Measurements from ENCODE around the gene ZNF726.
"Not testable (repeated sequence)": the region's sequence is repeated elsewhere in the genome, so short reads cannot be mapped to it uniquely, and the experiment has no call there.

The ZNF726 gene

DNA sequence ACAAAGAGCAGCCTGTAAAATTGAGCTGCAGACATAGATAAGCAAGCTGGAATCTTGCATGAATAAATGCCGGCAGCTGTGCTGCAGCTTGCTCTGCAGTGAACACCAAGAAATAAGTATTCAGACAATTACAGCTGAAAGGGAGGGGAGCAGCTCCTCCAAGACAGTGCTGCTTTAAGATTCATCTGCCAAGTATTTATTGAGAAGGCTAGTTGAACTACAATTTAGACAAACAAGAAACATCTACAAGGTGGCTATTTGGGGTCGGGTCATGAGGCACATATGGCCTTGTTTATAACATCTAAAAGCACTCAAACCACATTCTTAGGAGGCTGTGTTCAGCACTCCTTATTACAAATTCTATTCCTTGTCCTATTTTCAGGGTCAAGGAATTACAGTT, 34.9 kb downstream of the ZNF726 start:
- no peaks in the 10 kb centered on the region for H3K36me3 ChIP-seq (ENCODE audit: low read depth)
- H3K27me3 ChIP-seq (ENCODE audit: insufficient read depth, poor library complexity, severe bottlenecking): no peaks in the 10 kb centered on the region
- ATAC-seq (ENCODE audit: low read depth) (no peak), DNase-seq (ENCODE audit: low spot score) (no peak)
- H3K4me3 ChIP-seq (ENCODE audit: severe bottlenecking): no peak overlapping the region
- TF ChIP-seq, protein P1, sequence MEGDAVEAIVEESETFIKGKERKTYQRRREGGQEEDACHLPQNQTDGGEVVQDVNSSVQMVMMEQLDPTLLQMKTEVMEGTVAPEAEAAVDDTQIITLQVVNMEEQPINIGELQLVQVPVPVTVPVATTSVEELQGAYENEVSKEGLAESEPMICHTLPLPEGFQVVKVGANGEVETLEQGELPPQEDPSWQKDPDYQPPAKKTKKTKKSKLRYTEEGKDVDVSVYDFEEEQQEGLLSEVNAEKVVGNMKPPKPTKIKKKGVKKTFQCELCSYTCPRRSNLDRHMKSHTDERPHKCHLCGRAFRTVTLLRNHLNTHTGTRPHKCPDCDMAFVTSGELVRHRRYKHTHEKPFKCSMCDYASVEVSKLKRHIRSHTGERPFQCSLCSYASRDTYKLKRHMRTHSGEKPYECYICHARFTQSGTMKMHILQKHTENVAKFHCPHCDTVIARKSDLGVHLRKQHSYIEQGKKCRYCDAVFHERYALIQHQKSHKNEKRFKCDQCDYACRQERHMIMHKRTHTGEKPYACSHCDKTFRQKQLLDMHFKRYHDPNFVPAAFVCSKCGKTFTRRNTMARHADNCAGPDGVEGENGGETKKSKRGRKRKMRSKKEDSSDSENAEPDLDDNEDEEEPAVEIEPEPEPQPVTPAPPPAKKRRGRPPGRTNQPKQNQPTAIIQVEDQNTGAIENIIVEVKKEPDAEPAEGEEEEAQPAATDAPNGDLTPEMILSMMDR (IDR thresholded peaks at IDR 0.05; ENCODE audit: poor library complexity, severe bottlenecking): no peak
- H3K4me1 ChIP-seq (ENCODE audit: insufficient read depth, poor library complexity, severe bottlenecking): no peaks in the 10 kb centered on the region
- H3K9me3 ChIP-seq (ENCODE audit: severe bottlenecking): no peaks in the 10 kb centered on the region
- no peak overlapping the region for H3K27ac ChIP-seq (ENCODE audit: poor library complexity, severe bottlenecking)

DNA sequence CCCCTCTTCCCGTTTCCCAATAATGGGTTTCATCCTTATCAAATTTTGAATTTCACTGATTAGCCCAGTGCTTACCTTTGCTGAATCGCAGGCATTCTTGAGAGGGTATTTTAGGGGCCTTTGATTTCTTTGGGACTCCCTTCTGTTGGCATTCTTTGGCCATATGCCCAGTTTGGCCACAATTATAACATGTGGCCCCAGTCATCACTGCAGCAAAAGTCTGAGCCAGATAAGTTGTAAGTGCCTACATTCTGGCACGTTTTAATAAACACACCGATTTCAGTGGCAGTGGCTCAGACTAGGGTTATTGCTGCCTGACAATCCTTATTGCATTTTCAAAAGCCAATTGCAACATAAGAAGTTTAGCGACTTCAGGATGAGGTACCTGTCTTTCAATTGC, 41.4 kb downstream of the ZNF726 start:
- TF ChIP-seq, protein P1 (IDR thresholded peaks at IDR 0.05; ENCODE audit: poor library complexity, severe bottlenecking): no peak

DNA sequence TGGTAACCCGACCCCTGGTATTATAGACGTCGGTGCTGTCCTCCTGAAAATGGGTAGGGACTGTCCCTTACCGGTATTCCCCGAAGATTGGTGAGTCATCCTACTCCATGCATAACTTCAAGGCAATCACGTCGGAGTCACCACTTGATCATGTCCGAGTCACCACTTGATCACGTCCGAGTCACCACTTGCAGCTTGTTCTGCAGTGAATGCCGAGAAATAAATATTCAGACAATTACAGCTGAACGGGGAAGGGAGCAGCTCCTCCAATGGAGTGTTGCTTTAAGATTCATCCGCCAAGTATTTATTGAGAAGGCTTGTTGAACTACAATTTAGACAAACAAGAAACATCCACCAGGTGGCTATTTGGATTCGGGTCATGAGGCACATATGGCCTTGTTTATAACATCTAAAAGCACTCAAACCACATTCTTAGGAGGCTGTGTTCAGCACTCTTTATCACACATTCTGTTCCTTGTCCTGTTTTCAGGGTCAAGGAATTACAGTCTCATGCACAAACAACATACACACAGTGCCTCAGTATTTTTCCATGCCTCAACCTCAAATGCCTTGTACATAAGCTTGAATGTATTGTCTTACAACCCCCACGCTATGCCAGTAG, 43.1 kb downstream of the ZNF726 start:
- TF ChIP-seq, protein P1 (IDR thresholded peaks at IDR 0.05; ENCODE audit: poor library complexity, severe bottlenecking): no peak
- Histone ChIP-seq H3K27me3 (ENCODE audit: insufficient read depth, poor library complexity, severe bottlenecking) (no peaks in the 10 kb centered on the region), H3K9me3 (ENCODE audit: severe bottlenecking) (no peaks in the 10 kb centered on the region), H3K4me1 (ENCODE audit: insufficient read depth, poor library complexity, severe bottlenecking) (peaks cover 4% of the 10 kb centered on the region), H3K36me3 (ENCODE audit: low read depth) (no peaks in the 10 kb centered on the region), H3K4me3 (ENCODE audit: severe bottlenecking) (no peak overlapping the region), H3K27ac (ENCODE audit: poor library complexity, severe bottlenecking) (peak overlapping the region; percentile 28)
- no peak for DNase-seq (ENCODE audit: low spot score)
- peak; percentile 66 for ATAC-seq (ENCODE audit: low read depth)

More for the DNA sequence above, 41.4 kb downstream of the ZNF726 start:
- no peak overlapping the region for H3K27ac ChIP-seq (ENCODE audit: poor library complexity, severe bottlenecking)
- no peaks in the 10 kb centered on the region for H3K36me3 ChIP-seq (ENCODE audit: low read depth)
- H3K4me3 ChIP-seq (ENCODE audit: severe bottlenecking): no peak overlapping the region
- ATAC-seq (ENCODE audit: low read depth) (no peak), DNase-seq (ENCODE audit: low spot score) (no peak)
- H3K4me1 ChIP-seq (ENCODE audit: insufficient read depth, poor library complexity, severe bottlenecking): peaks cover 4% of the 10 kb centered on the region
- H3K9me3 ChIP-seq (ENCODE audit: severe bottlenecking): no peaks in the 10 kb centered on the region
- H3K27me3 ChIP-seq (ENCODE audit: insufficient read depth, poor library complexity, severe bottlenecking): no peaks in the 10 kb centered on the region

DNA sequence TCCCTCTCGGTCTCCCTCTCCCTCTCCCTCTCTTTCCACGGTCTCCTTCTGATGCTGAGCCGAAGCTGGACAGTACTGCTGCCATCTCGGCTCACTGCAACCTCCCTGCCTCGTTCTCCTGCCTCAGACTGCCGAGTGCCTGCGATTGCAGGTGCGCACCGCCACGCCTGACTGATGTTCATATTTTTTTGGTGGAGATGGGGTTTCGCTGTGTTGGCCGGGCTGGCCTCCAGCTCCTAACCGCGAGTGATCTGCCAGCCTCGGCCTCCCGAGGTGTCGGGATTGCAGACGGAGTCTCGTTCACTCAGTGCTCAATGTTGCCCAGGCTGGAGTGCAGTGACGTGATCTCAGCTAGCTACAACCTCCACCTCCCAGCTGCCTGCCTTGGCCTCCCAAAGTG, 48.7 kb downstream of the ZNF726 start:
- ATAC-seq (ENCODE audit: low read depth); H3K4me1 ChIP-seq (ENCODE audit: insufficient read depth, poor library complexity, severe bottlenecking); H3K4me3 ChIP-seq (ENCODE audit: severe bottlenecking); H3K27ac ChIP-seq (ENCODE audit: poor library complexity, severe bottlenecking); H3K36me3 ChIP-seq (ENCODE audit: low read depth); DNase-seq (ENCODE audit: low spot score); H3K9me3 ChIP-seq (ENCODE audit: severe bottlenecking); H3K27me3 ChIP-seq (ENCODE audit: insufficient read depth, poor library complexity, severe bottlenecking): not testable (repeated sequence)

DNA sequence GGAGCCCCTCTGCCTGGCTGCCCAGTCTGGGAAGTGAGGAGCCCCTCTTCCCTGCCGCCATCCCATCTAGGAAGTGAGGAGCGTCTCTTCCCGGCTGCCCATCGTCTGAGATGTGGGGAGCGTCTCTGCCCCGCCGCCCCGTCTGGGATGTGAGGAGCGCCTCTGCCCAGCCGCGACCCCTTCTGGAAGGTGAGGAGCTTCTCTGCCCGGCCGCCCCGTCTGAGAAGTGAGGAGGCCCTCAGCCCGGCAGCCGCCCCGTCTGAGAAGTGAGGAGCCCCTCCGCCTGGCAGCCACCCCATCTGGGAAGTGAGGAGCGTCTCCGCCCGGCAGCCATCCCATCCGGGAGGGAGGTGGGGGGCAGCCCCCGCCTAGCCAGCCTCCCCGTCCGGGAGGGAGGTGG, 49.2 kb downstream of the ZNF726 start:
- not testable (repeated sequence) for H3K27ac ChIP-seq (ENCODE audit: poor library complexity, severe bottlenecking); H3K4me1 ChIP-seq (ENCODE audit: insufficient read depth, poor library complexity, severe bottlenecking); H3K9me3 ChIP-seq (ENCODE audit: severe bottlenecking); DNase-seq (ENCODE audit: low spot score); H3K27me3 ChIP-seq (ENCODE audit: insufficient read depth, poor library complexity, severe bottlenecking); H3K4me3 ChIP-seq (ENCODE audit: severe bottlenecking); H3K36me3 ChIP-seq (ENCODE audit: low read depth); ATAC-seq (ENCODE audit: low read depth)

DNA sequence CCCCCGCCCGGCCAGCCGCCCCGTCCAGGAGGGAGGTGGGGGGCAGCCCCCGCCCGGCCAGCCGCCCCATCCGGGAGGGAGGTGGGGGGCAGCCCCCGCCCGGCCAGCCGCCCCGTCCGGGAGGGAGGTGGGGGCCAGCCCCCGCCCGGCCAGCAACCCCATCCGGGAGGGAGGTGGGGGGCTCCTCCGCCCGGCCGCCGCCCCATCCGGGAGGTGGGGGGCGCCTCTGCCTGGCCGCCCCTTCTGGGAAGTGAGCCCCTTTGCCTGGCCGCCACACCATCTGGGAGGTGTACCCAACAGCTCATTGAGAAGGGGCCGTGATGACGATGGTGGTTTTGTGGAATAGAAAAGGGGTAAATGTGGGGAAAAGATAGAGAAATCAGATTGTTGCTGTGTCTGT, 49.6 kb downstream of the ZNF726 start:
- not testable (repeated sequence) for H3K4me1 ChIP-seq (ENCODE audit: insufficient read depth, poor library complexity, severe bottlenecking); H3K4me3 ChIP-seq (ENCODE audit: severe bottlenecking); H3K36me3 ChIP-seq (ENCODE audit: low read depth); H3K27me3 ChIP-seq (ENCODE audit: insufficient read depth, poor library complexity, severe bottlenecking); ATAC-seq (ENCODE audit: low read depth); H3K9me3 ChIP-seq (ENCODE audit: severe bottlenecking); H3K27ac ChIP-seq (ENCODE audit: poor library complexity, severe bottlenecking); DNase-seq (ENCODE audit: low spot score)
